Measurements from ENCODE around the gene USP2.

The USP2 gene

GRCh38 chr11:119373921-119374631, 7.4 kb downstream of the USP2 start:
- Histone ChIP-seq H3K4me3 (ENCODE audit: low read length) (no peak overlapping the region), H3K9ac (ENCODE audit: low read length) (no peak overlapping the region), H3K36me3 (ENCODE audit: control insufficient read depth, insufficient read depth, low read length) (no peaks in the 10 kb centered on the region), H3K27me3 (ENCODE audit: control insufficient read depth, insufficient read depth, low read length) (no peaks in the 10 kb centered on the region), H3K4me1 (ENCODE audit: control insufficient read depth, insufficient read depth, low read length) (peaks cover 50% of the 10 kb centered on the region), H3K9me3 (ENCODE audit: control insufficient read depth, low read length) (no peaks in the 10 kb centered on the region)

- Histone ChIP-seq H3K9me3 (ENCODE audit: control insufficient read depth, low read length) (no peaks in the 10 kb centered on the region), H3K4me1 (ENCODE audit: control insufficient read depth, insufficient read depth, low read length) (peaks cover 58% of the 10 kb centered on the region), H3K27me3 (ENCODE audit: control insufficient read depth, insufficient read depth, low read length) (no peaks in the 10 kb centered on the region), H3K36me3 (ENCODE audit: control insufficient read depth, insufficient read depth, low read length) (no peaks in the 10 kb centered on the region), H3K4me3 (ENCODE audit: low read length) (no peak overlapping the region), H3K9ac (ENCODE audit: low read length) (no peak overlapping the region)
These were observed 8.2 kb downstream of the USP2 start for GRCh38 chr11:119373059-119373920.

- H3K27me3 ChIP-seq (ENCODE audit: control insufficient read depth, insufficient read depth, low read length): no peaks in the 10 kb centered on the region
- no peaks in the 10 kb centered on the region for H3K36me3 ChIP-seq (ENCODE audit: control insufficient read depth, insufficient read depth, low read length)
- H3K9me3 ChIP-seq (ENCODE audit: control insufficient read depth, low read length): no peaks in the 10 kb centered on the region
- H3K4me3 ChIP-seq (ENCODE audit: low read length): no peak overlapping the region
- peaks cover 66% of the 10 kb centered on the region for H3K4me1 ChIP-seq (ENCODE audit: control insufficient read depth, insufficient read depth, low read length)
- H3K9ac ChIP-seq (ENCODE audit: low read length): no peak overlapping the region
These were observed 9.0 kb downstream of the USP2 start for GRCh38 chr11:119372260-119373058.

GRCh38 chr11:119371778-119372182, 9.7 kb downstream of the USP2 start:
- no peaks in the 10 kb centered on the region for H3K9me3 ChIP-seq (ENCODE audit: control insufficient read depth, low read length)
- no peaks in the 10 kb centered on the region for H3K36me3 ChIP-seq (ENCODE audit: control insufficient read depth, insufficient read depth, low read length)
- H3K27me3 ChIP-seq (ENCODE audit: control insufficient read depth, insufficient read depth, low read length): no peaks in the 10 kb centered on the region
- H3K4me3 ChIP-seq (ENCODE audit: low read length): no peak overlapping the region
- peaks cover 72% of the 10 kb centered on the region for H3K4me1 ChIP-seq (ENCODE audit: control insufficient read depth, insufficient read depth, low read length)
- H3K9ac ChIP-seq (ENCODE audit: low read length): no peak overlapping the region

GRCh38 chr11:119371067-119371601, 10.4 kb downstream of the USP2 start:
- H3K9me3 ChIP-seq (ENCODE audit: control insufficient read depth, low read length): no peaks in the 10 kb centered on the region
- no peak overlapping the region for H3K9ac ChIP-seq (ENCODE audit: low read length)
- H3K4me3 ChIP-seq (ENCODE audit: low read length): no peak overlapping the region
- no peaks in the 10 kb centered on the region for H3K27me3 ChIP-seq (ENCODE audit: control insufficient read depth, insufficient read depth, low read length)
- H3K36me3 ChIP-seq (ENCODE audit: control insufficient read depth, insufficient read depth, low read length): no peaks in the 10 kb centered on the region
- peaks cover 73% of the 10 kb centered on the region for H3K4me1 ChIP-seq (ENCODE audit: control insufficient read depth, insufficient read depth, low read length)

DNA sequence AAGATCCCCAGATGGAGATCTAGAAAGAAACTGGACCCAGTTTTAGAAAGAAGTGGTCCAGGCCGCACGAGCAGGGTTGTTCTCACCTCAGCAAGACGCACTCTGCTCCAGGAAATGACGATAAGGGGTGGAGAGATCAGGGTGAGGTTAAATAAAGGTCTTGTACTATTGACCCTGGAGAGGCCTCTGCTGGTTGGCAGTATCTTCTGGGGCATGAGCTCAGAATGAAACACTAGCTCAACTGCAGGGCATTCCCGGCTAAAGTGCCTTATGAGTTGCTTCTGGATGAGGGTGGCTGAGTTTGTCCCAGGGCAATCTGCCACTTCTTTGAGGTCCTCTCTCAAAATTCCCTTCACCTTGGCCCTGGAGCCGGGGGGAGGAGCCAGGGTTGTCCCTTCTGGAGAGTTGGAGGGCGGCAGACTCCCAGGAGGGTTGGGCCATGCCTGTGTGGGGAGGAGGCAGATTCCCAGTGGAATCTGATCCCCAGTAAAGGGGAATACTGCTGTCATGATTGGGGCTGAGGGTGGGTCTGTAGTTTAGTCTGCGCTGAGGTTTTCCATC, 10.9 kb downstream of the USP2 start:
- Histone ChIP-seq H3K4me3 (ENCODE audit: low read length) (no peak overlapping the region), H3K36me3 (ENCODE audit: control insufficient read depth, insufficient read depth, low read length) (no peaks in the 10 kb centered on the region), H3K9ac (ENCODE audit: low read length) (no peak overlapping the region), H3K4me1 (ENCODE audit: control insufficient read depth, insufficient read depth, low read length) (peaks cover 68% of the 10 kb centered on the region), H3K27me3 (ENCODE audit: control insufficient read depth, insufficient read depth, low read length) (no peaks in the 10 kb centered on the region), H3K9me3 (ENCODE audit: control insufficient read depth, low read length) (no peaks in the 10 kb centered on the region)

GRCh38 chr11:119369132-119369925, 12.2 kb downstream of the USP2 start:
- H3K4me3 ChIP-seq (ENCODE audit: low read length): no peak overlapping the region
- peaks cover 7% of the 10 kb centered on the region for H3K27me3 ChIP-seq (ENCODE audit: control insufficient read depth, insufficient read depth, low read length)
- H3K36me3 ChIP-seq (ENCODE audit: control insufficient read depth, insufficient read depth, low read length): no peaks in the 10 kb centered on the region
- no peaks in the 10 kb centered on the region for H3K9me3 ChIP-seq (ENCODE audit: control insufficient read depth, low read length)
- H3K4me1 ChIP-seq (ENCODE audit: control insufficient read depth, insufficient read depth, low read length): peaks cover 65% of the 10 kb centered on the region
- peak overlapping the region; percentile 9 for H3K9ac ChIP-seq (ENCODE audit: low read length)

GRCh38 chr11:119368121-119369034, 13.1 kb downstream of the USP2 start:
- peaks cover 67% of the 10 kb centered on the region for H3K4me1 ChIP-seq (ENCODE audit: control insufficient read depth, insufficient read depth, low read length)
- H3K9me3 ChIP-seq (ENCODE audit: control insufficient read depth, low read length): no peaks in the 10 kb centered on the region
- peaks cover 12% of the 10 kb centered on the region for H3K27me3 ChIP-seq (ENCODE audit: control insufficient read depth, insufficient read depth, low read length)
- peak overlapping the region; percentile 9 for H3K9ac ChIP-seq (ENCODE audit: low read length)
- H3K4me3 ChIP-seq (ENCODE audit: low read length): no peak overlapping the region
- no peaks in the 10 kb centered on the region for H3K36me3 ChIP-seq (ENCODE audit: control insufficient read depth, insufficient read depth, low read length)

GRCh38 chr11:119367661-119368120, 13.8 kb downstream of the USP2 start:
- Histone ChIP-seq H3K36me3 (ENCODE audit: control insufficient read depth, insufficient read depth, low read length) (no peaks in the 10 kb centered on the region), H3K9ac (ENCODE audit: low read length) (no peak overlapping the region), H3K4me1 (ENCODE audit: control insufficient read depth, insufficient read depth, low read length) (peaks cover 67% of the 10 kb centered on the region), H3K27me3 (ENCODE audit: control insufficient read depth, insufficient read depth, low read length) (peaks cover 16% of the 10 kb centered on the region), H3K9me3 (ENCODE audit: control insufficient read depth, low read length) (no peaks in the 10 kb centered on the region), H3K4me3 (ENCODE audit: low read length) (no peak overlapping the region)
